Globus pallidus (tissue), 1 donor: Measurements from ENCODE around the gene LSM14B.
A peak's percentile ranks its signal among the peaks of the same experiment; 100 is the strongest.

Source experiments
- DNase-seq: peaks from one replicate; pipeline ENCODE4 v3.0.0-alpha.2; 2015; ENCODE audit warnings: low spot score

Gene LSM14B

GRCh38 chr20:62163986-62164762 lies 41.9 kb downstream of the LSM14B start:
- no peak for DNase-seq

GRCh38 chr20:62164879-62165761 lies 42.8 kb downstream of the LSM14B start:
- no peak for DNase-seq

- no peak for DNase-seq
Measured at GRCh38 chr20:62165762-62166399, 43.6 kb downstream of the LSM14B start.

- no peak for DNase-seq
Measured at GRCh38 chr20:62167474-62167873, 45.2 kb downstream of the LSM14B start.

- DNase-seq, result no peak
Measured at GRCh38 chr20:62168061-62168460, 45.8 kb downstream of the LSM14B start.

GRCh38 chr20:62168890-62169435 lies 46.7 kb downstream of the LSM14B start:
- DNase-seq, result no peak

GRCh38 chr20:62170536-62170935 lies 48.3 kb downstream of the LSM14B start:
- no peak for DNase-seq

GRCh38 chr20:62171245-62171644 lies 49.0 kb downstream of the LSM14B start:
- DNase-seq, result no peak

- DNase-seq, result no peak
Measured at GRCh38 chr20:62172666-62173065, 50.4 kb downstream of the LSM14B start.

- DNase-seq, result no peak
Measured at GRCh38 chr20:62174021-62174804, 51.9 kb downstream of the LSM14B start.

GRCh38 chr20:62174870-62175624 lies 52.8 kb downstream of the LSM14B start:
- no peak for DNase-seq

- DNase-seq, result no peak
Measured at GRCh38 chr20:62175711-62176110, 53.4 kb downstream of the LSM14B start.

- no peak for DNase-seq
Measured at GRCh38 chr20:62176866-62177265, 54.6 kb downstream of the LSM14B start.

- DNase-seq, result no peak
Measured at GRCh38 chr20:62177307-62177706, 55.0 kb downstream of the LSM14B start.

GRCh38 chr20:62178316-62179161 lies 56.3 kb downstream of the LSM14B start:
- no peak for DNase-seq

GRCh38 chr20:62179162-62179504 lies 56.9 kb downstream of the LSM14B start:
- no peak for DNase-seq

- no peak for DNase-seq
Measured at GRCh38 chr20:62181808-62182207, 59.5 kb downstream of the LSM14B start.

GRCh38 chr20:62182469-62183425 lies 60.5 kb downstream of the LSM14B start, which contains the start of gene MTG2:
MTG2 (plus strand) TSS chr20:62183028; CDS start chr20:62193421, 10,393 bp downstream.
- peak; percentile 92 for DNase-seq
